H1 (cell line): ENCODE results near the gene RPL3. TPM values are rescaled to one million over a fixed set of nuclear protein-coding genes. Genes with fewer than 3 reads are reported as not detected.
A peak's percentile ranks its signal among the peaks of the same experiment; 100 is the strongest.

Experiments
- CHD7 ChIP-seq: fragments of 300-600 bp; sonication (generic); IDR thresholded peaks from 2 replicates; pipeline ENCODE4 v1.7.1; 2012; ENCODE audit warnings: low read length, moderate library complexity, mild to moderate bottlenecking, inconsistent platforms; ENCODE audit not compliant: insufficient replicate concordance
- CTCF ChIP-seq, 3 experiments: IDR thresholded peaks; 1 replicate in 2 of 3; 2 replicates in 1 of 3; pipeline versions ENCODE4 v1.5.1 to v1.6.1; 2011; ENCODE audit warnings: low read length in 3 of 3, mild to moderate bottlenecking in 3 of 3, inconsistent platforms in 2 of 3, low read depth in 1 of 3, moderate library complexity in 1 of 3; ENCODE audit not compliant: insufficient read depth in 1 of 3; ENCODE audit errors: control extremely low read depth in 1 of 3
- EP300 ChIP-seq, 2 experiments: IDR thresholded peaks; 1 replicate in 1 of 2; 2 replicates in 1 of 2; pipeline ENCODE4 v1.6.1; 2011 to 2012; ENCODE audit warnings: low read depth in 2 of 2, low read length in 2 of 2, mild to moderate bottlenecking in 2 of 2, borderline replicate concordance in 1 of 2, inconsistent platforms in 1 of 2, moderate library complexity in 1 of 2
- SIRT6 ChIP-seq: IDR thresholded peaks from one replicate; pipeline ENCODE4 v1.7.1; 2012; ENCODE audit warnings: low read length, inconsistent platforms
- USF2 ChIP-seq: IDR thresholded peaks from 2 replicates; pipeline ENCODE4 v1.6.1; 2011; ENCODE audit warnings: low read length, improper control_type of control experiment
- polyA plus RNA-seq, 7 experiments: library from polyadenylated mRNA; depleted of rRNA in 3 of 7; stranded (reverse) in 5 of 7; unstranded in 2 of 7; fragments of >200 nt in 5 of 7; fragments of 200-250 nt in 2 of 7; gene quantifications; 1 replicate in 5 of 7; 2 replicates in 1 of 7; 4 replicates in 1 of 7; pipeline versions ENCODE4 v1.2.1 to v1.2.3, GENCODE V29; 2011 to 2013; ENCODE audit warnings: missing spikeins in 2 of 7, mixed read lengths in 2 of 7
- total RNA-seq: library from RNA; stranded (reverse); fragmentation: NEBNext Ultra II Directional; extraction: Animal tissue kit (Norgen Biotek cat#: 25700); gene quantifications from 2 replicates; pipeline ENCODE4 v1.2.1, GENCODE V29; 2021

Gene RPL3
- total and polyA plus RNA-seq, 2 of the 8 experiments (the other 6 are each of a cell fraction or from before 2014, with no cell fraction given): 2,865 to 5,466 TPM

DNA sequence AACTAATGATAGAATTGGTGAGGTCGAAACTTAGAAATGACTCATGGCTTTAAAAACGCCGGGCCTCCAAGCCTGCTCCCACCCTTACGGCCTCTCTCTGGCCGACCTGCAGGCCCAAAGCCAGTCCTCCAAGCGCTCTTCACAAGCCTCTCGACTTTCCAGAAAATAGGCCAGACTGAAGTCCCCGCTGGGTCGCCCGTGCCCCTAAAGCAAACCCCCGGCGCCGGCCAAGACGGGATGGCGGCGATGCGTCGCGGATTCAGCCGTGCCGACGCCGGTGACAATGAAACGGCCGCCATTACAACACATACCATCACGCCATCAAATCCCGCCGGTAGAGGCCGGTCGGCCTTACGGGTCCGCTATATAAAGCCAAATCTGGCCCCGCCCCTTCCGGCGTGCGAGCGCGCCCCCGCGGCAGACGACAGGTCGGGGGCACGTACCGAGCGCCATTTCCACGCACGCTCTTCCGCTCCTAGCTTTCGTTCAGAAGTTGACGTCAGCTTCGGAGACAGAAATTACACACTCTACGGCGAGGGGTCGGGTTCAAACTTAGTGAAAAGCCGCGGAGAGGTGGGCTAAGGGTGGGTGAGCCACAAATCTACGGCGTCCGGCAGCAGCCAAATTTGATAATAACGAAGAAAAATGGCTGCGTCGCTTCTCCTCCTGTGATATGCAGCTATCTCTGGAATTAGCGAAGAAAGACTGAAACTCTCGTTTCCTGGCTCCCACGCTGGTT, at the start of gene RPL3 (continued):
- TF ChIP-seq CHD7 (no peak), CTCF (IDR thresholded peaks at IDR 0.05; ENCODE audit: control extremely low read depth in 1 of 3, insufficient read depth in 1 of 3, low read depth in 1 of 3, low read length in 3 of 3) (peak in 2 of 3 experiments; percentile 5 to 12; a peak in 3 of 4 replicates), USF2 (no peak), EP300 (IDR thresholded peaks at IDR 0.05; ENCODE audit: borderline replicate concordance in 1 of 2, low read depth in 2 of 2, low read length in 2 of 2) (peak in 1 of 2 experiments; percentile 46; a peak in 1 of 3 replicates), SIRT6 (no peak)
